Activated CD4-positive, alpha-beta T cell treated with anti-CD3 and anti-CD28 coated beads, Interleukin-2, amount 50 U/mL, for 16 hours (primary cell): ENCODE measurements around the gene PRKAG3.
"Not testable (repeated sequence)": the region's sequence is repeated elsewhere in the genome, so short reads cannot be mapped to it uniquely, and the experiment has no call there.

ENCODE experiments used
- DNase-seq: peaks from one replicate; pipeline ENCODE4 v3.0.0-alpha.2; 2020

The PRKAG3 gene

GRCh38 chr2:218780046-218780445 lies 51.6 kb downstream of the PRKAG3 start:
- peak; percentile 2 for DNase-seq

- no peak for DNase-seq
Observed at GRCh38 chr2:218777276-218777990, 54.2 kb downstream of the PRKAG3 start.

- DNase-seq, result no peak
Observed at GRCh38 chr2:218776488-218776887, 55.1 kb downstream of the PRKAG3 start.

- DNase-seq, result no peak
Observed at GRCh38 chr2:218773881-218774280, 57.7 kb downstream of the PRKAG3 start.

GRCh38 chr2:218772759-218773158 lies 58.8 kb downstream of the PRKAG3 start:
- not testable (repeated sequence) for DNase-seq
